Tibial artery (tissue), 4 donors: ENCODE data around the gene AGBL1.

ENCODE experiments used
- DNase-seq, 2 donors: peaks; one replicate each; pipeline ENCODE4 v3.0.0-alpha.2; 2019
- H3K27ac ChIP-seq, 2 donors: fragments of 200-600 bp; sonication (generic) in 1 of 2; 1 replicate in 1 of 2; 2 replicates in 1 of 2; pipeline ENCODE4 v1.5.1; 2018 to 2019; ENCODE audit warnings: mild to moderate bottlenecking in 1 of 2
- H3K27me3 ChIP-seq, 2 donors: fragments of 200-600 bp; sonication (generic) in 1 of 2; one replicate each; pipeline versions ENCODE4 v1.5.1 to v1.6.0; 2016 to 2019
- H3K36me3 ChIP-seq, 3 donors: fragments of 200-600 bp; sonication (generic) in 2 of 3; one replicate each; pipeline ENCODE4 v1.5.1; 2016 to 2019; ENCODE audit warnings: mild to moderate bottlenecking in 2 of 3
- H3K4me1 ChIP-seq, 4 donors: fragments of 200-600 bp; sonication (generic) in 2 of 4; 1 replicate in 3 of 4; 2 replicates in 1 of 4; pipeline ENCODE4 v1.5.1; 2016 to 2019
- H3K4me3 ChIP-seq, 2 donors: fragments of 200-600 bp; sonication (generic) in 1 of 2; 1 replicate in 1 of 2; 2 replicates in 1 of 2; pipeline ENCODE4 v1.5.1; 2018 to 2019; ENCODE audit warnings: mild to moderate bottlenecking in 2 of 2
- H3K9me3 ChIP-seq, 3 donors: fragments of 200-600 bp; sonication (generic) in 1 of 3; one replicate each; pipeline ENCODE4 v1.5.1; 2016 to 2019
- CTCF ChIP-seq, 2 experiments: fragments of 200-600 bp in 1 of 2; fragments of 450-650 bp in 1 of 2; IDR thresholded peaks; one replicate each; pipeline ENCODE4 v1.5.1; 2017 to 2019; ENCODE audit warnings: antibody characterized with exemption in 2 of 2, mild to moderate bottlenecking in 1 of 2, moderate library complexity in 1 of 2
- intact Hi-C: fragments of 100-400 bp; cut with DNase I; formaldehyde crosslinking; loops from one replicate; pipeline ENCODE4 v1.15.0; 2023; ENCODE audit warnings: low total_unique reads

Gene AGBL1

GRCh38 chr15:86649277-86649676 lies 569.6 kb downstream of the AGBL1 start:
- H3K27ac ChIP-seq = no peak overlapping the region
- intact Hi-C loops = no loop called here
- no peak for DNase-seq
- H3K4me1 ChIP-seq = no peaks in the 10 kb centered on the region
- H3K36me3 ChIP-seq = no peaks in the 10 kb centered on the region
- no peaks in the 10 kb centered on the region for H3K27me3 ChIP-seq
- no peak overlapping the region for H3K4me3 ChIP-seq
- no peak for TF ChIP-seq CTCF (IDR thresholded peaks at IDR 0.05)
- no peaks in the 10 kb centered on the region for H3K9me3 ChIP-seq

- intact Hi-C loops = no loop called here
Observed at GRCh38 chr15:86650094-86650493, 570.4 kb downstream of the AGBL1 start.

GRCh38 chr15:86653344-86654197 lies 573.9 kb downstream of the AGBL1 start:
- Histone ChIP-seq H3K27ac (no peak overlapping the region), H3K36me3 (no peaks in the 10 kb centered on the region), H3K27me3 (no peaks in the 10 kb centered on the region), H3K4me1 (no peaks in the 10 kb centered on the region), H3K4me3 (no peak overlapping the region), H3K9me3 (no peaks in the 10 kb centered on the region)
- intact Hi-C loops = no loop called here
- TF ChIP-seq CTCF (IDR thresholded peaks at IDR 0.05) = no peak
- no peak for DNase-seq

More at GRCh38 chr15:86650094-86650493, 570.4 kb downstream of the AGBL1 start:
- H3K4me1 ChIP-seq = no peaks in the 10 kb centered on the region
- DNase-seq = no peak
- no peaks in the 10 kb centered on the region for H3K9me3 ChIP-seq
- H3K36me3 ChIP-seq = no peaks in the 10 kb centered on the region
- H3K4me3 ChIP-seq = no peak overlapping the region
- H3K27me3 ChIP-seq = no peaks in the 10 kb centered on the region
- H3K27ac ChIP-seq = no peak overlapping the region
- TF ChIP-seq CTCF (IDR thresholded peaks at IDR 0.05) = no peak

GRCh38 chr15:86654501-86654900 lies 574.8 kb downstream of the AGBL1 start:
- DNase-seq = no peak
- no peaks in the 10 kb centered on the region for H3K36me3 ChIP-seq
- TF ChIP-seq CTCF (IDR thresholded peaks at IDR 0.05) = no peak
- H3K27me3 ChIP-seq = no peaks in the 10 kb centered on the region
- H3K4me3 ChIP-seq = no peak overlapping the region
- intact Hi-C loops = no loop called here
- H3K27ac ChIP-seq = no peak overlapping the region
- no peaks in the 10 kb centered on the region for H3K9me3 ChIP-seq
- H3K4me1 ChIP-seq = no peaks in the 10 kb centered on the region

- Histone ChIP-seq H3K4me1 (no peaks in the 10 kb centered on the region), H3K27ac (no peak overlapping the region), H3K4me3 (no peak overlapping the region), H3K9me3 (no peaks in the 10 kb centered on the region), H3K27me3 (no peaks in the 10 kb centered on the region), H3K36me3 (no peaks in the 10 kb centered on the region)
- intact Hi-C loops = no loop called here
- TF ChIP-seq CTCF (IDR thresholded peaks at IDR 0.05) = no peak
- DNase-seq = no peak
Observed at GRCh38 chr15:86657305-86657704, 577.6 kb downstream of the AGBL1 start.
